K562 (cell line): ENCODE data around the gene GRB2. TPM values are rescaled to one million over a fixed set of nuclear protein-coding genes. Genes with fewer than 3 reads are reported as not detected.

ENCODE experiments used
- ATF3 ChIP-seq, 2 experiments: fragments of 450-650 bp in 1 of 2; sonication (generic) in 1 of 2; formaldehyde crosslinking in 1 of 2; IDR thresholded peaks in 1 of 2; conservative IDR thresholded peaks in 1 of 2; 2 replicates each; pipeline versions ENCODE4 v1.6.1 to v1.8.1; 2016 to 2023; ENCODE audit warnings: mild to moderate bottlenecking in 2 of 2, moderate library complexity in 2 of 2, inconsistent platforms in 1 of 2, missing genetic modification reagents in 1 of 2
- CBFA2T2 ChIP-seq: fragments of 450-650 bp; conservative IDR thresholded peaks from 2 replicates; pipeline ENCODE4 v1.6.1; 2017; ENCODE audit warnings: mild to moderate bottlenecking
- CBFA2T3 ChIP-seq: fragments of 450-650 bp; IDR thresholded peaks from 2 replicates; pipeline ENCODE4 v1.6.1; 2017
- ELF4 ChIP-seq: fragments of 450-650 bp; formaldehyde crosslinking; IDR thresholded peaks from 2 replicates; pipeline ENCODE4 v1.4.0; 2022; ENCODE audit warnings: missing genetic modification characterization
- ESRRA ChIP-seq: fragments of 450-650 bp; IDR thresholded peaks from 2 replicates; pipeline ENCODE4 v1.6.1; 2014; ENCODE audit warnings: low read depth, mild to moderate bottlenecking, moderate library complexity, borderline replicate concordance
- GABPA ChIP-seq: fragments of 200-800 bp; sonication (Bioruptor generic); conservative IDR thresholded peaks from 2 replicates; pipeline ENCODE4 v1.6.1; 2016; ENCODE audit warnings: low read depth, missing genetic modification characterization, missing compliant biosample characterization
- GATA2 ChIP-seq: sonication (generic); formaldehyde crosslinking; IDR thresholded peaks from 2 replicates; pipeline ENCODE4 v1.4.0; 2020; ENCODE audit warnings: mild to moderate bottlenecking, missing genetic modification reagents
- HDAC2 ChIP-seq: fragments of 450-650 bp; IDR thresholded peaks from 2 replicates; pipeline ENCODE4 v1.6.1; 2016; ENCODE audit warnings: mild to moderate bottlenecking
- HMBOX1 ChIP-seq: sonication (generic); IDR thresholded peaks from 2 replicates; pipeline ENCODE4 v1.6.1; 2016
- NR2C1 ChIP-seq, 2 experiments: fragments of 450-650 bp; IDR thresholded peaks; 2 replicates each; pipeline ENCODE4 v1.6.1; 2017; ENCODE audit warnings: mild to moderate bottlenecking in 2 of 2, antibody characterized with exemption in 1 of 2, inconsistent platforms in 1 of 2, missing compliant biosample characterization in 1 of 2, missing genetic modification characterization in 1 of 2
- NR2F6 ChIP-seq: fragments of 450-650 bp; formaldehyde crosslinking; IDR thresholded peaks from 2 replicates; pipeline ENCODE4 v1.4.0; 2020; ENCODE audit warnings: mild to moderate bottlenecking
- RCOR1 ChIP-seq, 2 experiments: IDR thresholded peaks; 2 replicates each; pipeline ENCODE4 v1.6.1; 2012; ENCODE audit warnings: low read depth in 2 of 2, low read length in 2 of 2, borderline replicate concordance in 1 of 2, improper control_type of control experiment in 1 of 2
- TCF3 ChIP-seq: sonication (generic); formaldehyde crosslinking; IDR thresholded peaks from 2 replicates; pipeline ENCODE4 v1.4.0; 2020; ENCODE audit warnings: mild to moderate bottlenecking, missing genetic modification reagents
- TEAD4 ChIP-seq, 2 experiments: sonication (generic) in 1 of 2; formaldehyde crosslinking in 1 of 2; IDR thresholded peaks; 2 replicates each; pipeline versions ENCODE4 v1.6.1 to v1.8.0; 2012 to 2022; ENCODE audit warnings: borderline replicate concordance in 1 of 2, inconsistent platforms in 1 of 2, low read length in 1 of 2, mild to moderate bottlenecking in 1 of 2, missing genetic modification reagents in 1 of 2
- WHSC1 ChIP-seq: IDR thresholded peaks from one replicate; pipeline ENCODE4 v1.6.1; 2012; ENCODE audit warnings: low read length, control low read depth, inconsistent platforms
- ZFP36 ChIP-seq: fragments of 150-350 bp; IDR thresholded peaks from 2 replicates; pipeline ENCODE4 v1.6.1; 2018; ENCODE audit warnings: low read length, low read depth; ENCODE audit not compliant: partially characterized antibody
- polyA plus RNA-seq, 8 experiments: library from polyadenylated mRNA; depleted of rRNA in 4 of 8; stranded (reverse) in 5 of 8; unstranded in 3 of 8; fragments of >200 nt; fragmentation: Nextera tagmentation in 2 of 8; fragmentation: Illumina TruSeq in 1 of 8; extraction: Ambion mirVana in 2 of 8; extraction: Trizol in 1 of 8; gene quantifications; 2 replicates each; pipeline versions ENCODE4 v1.2.1 to v1.2.3, GENCODE V29; 2011 to 2014; ENCODE audit warnings: inconsistent platforms in 1 of 8, missing spikeins in 1 of 8
- total RNA-seq, 7 experiments: library from RNA; depleted of rRNA in 6 of 7; stranded (reverse); fragments of >200 nt in 6 of 7; fragmentation: Illumina TruSeq in 2 of 7; extraction: Trizol in 2 of 7; gene quantifications; 2 replicates each; pipeline versions ENCODE4 v1.2.1 to v1.2.3, GENCODE V29; 2011 to 2021; ENCODE audit warnings: low replicate concordance in 1 of 7

GRB2 gene
- total and polyA plus RNA-seq, 9 of the 15 experiments (the other 6 are each of a cell fraction or from before 2014, with no cell fraction given) = 57.2 to 136 (median 84.8) TPM

GRCh38 chr17:75295201-75296158 is 110.0 kb downstream of the GRB2 start (continued):
- TF ChIP-seq ESRRA = peak; percentile 8; the same call in 1 of the 2 replicates
- 0 out of 2 replicates have a peak, but pooled peaks have one; percentile 41 for TF ChIP-seq HMBOX1
- TF ChIP-seq GABPA (tag) = peak; percentile 74
- no peak for TF ChIP-seq NR2F6 (CRISPR knock-in tag)
- peak; percentile 53 for TF ChIP-seq ZFP36
- TF ChIP-seq WHSC1 = no peak
- peak; percentile 81 for TF ChIP-seq CBFA2T3
- peak; percentile 76 for TF ChIP-seq TCF3
- peak; percentile 64; the same call in 1 of the 2 replicates for TF ChIP-seq TEAD4 (IDR thresholded peaks at IDR 0.05; ENCODE audit: low read length)
- no peak for TF ChIP-seq TEAD4 (CRISPR knock-in tag; IDR thresholded peaks at IDR 0.05; ENCODE audit: borderline replicate concordance)
- no peak for TF ChIP-seq ATF3 (IDR thresholded peaks at IDR 0.05)
- no peak for TF ChIP-seq ATF3 (CRISPR knock-in tag; conservative IDR thresholded peaks at IDR 0.05)
- TF ChIP-seq RCOR1 (IDR thresholded peaks at IDR 0.05; ENCODE audit: borderline replicate concordance in 1 of 2, low read depth in 2 of 2, low read length in 2 of 2) = peak in 1 of 2 experiments; percentile 95; a peak in 2 of 4 replicates
- TF ChIP-seq GATA2 (CRISPR knock-in tag) = peak; percentile 45; the same call in 1 of the 2 replicates
- no peak for TF ChIP-seq NR2C1 (IDR thresholded peaks at IDR 0.05)
- 0 out of 2 replicates have a peak, but pooled peaks have one; percentile 17 for TF ChIP-seq NR2C1 (tag; IDR thresholded peaks at IDR 0.05)
- TF ChIP-seq CBFA2T2 = peak; percentile 55
- peak; percentile 64; the same call in 1 of the 2 replicates for TF ChIP-seq HDAC2
- TF ChIP-seq ELF4 = peak; percentile 67; the same call in 1 of the 2 replicates
